ENCODE measurements around the gene CCL25. TPM values are rescaled to one million over a fixed set of nuclear protein-coding genes. Genes with fewer than 3 reads are reported as not detected.
A peak's percentile ranks its signal among the peaks of the same experiment; 100 is the strongest.

The CCL25 gene
- total RNA-seq, 1 experiment from 2014 or later, result not detected

GRCh38 chr19:8085598-8086408 is 33.2 kb downstream of the CCL25 start:
- ChIA-PET POLR2A (interaction anchor here (0.6 kb wide), 1 partner anchor 12 kb away, joined by 3 read pairs; no protein-coding TSS in a partner anchor), CTCF (interaction anchor here (0.6 kb wide), 1 partner anchor 178 kb away, joined by 4 read pairs; no protein-coding TSS in a partner anchor)
- H3K9me3 ChIP-seq, result no peaks in the 10 kb centered on the region; the same call in 1 of the 2 replicates
- DNase-seq, result peak; percentile 60 to 83
- intact Hi-C loops (cut with micrococcal nuclease; ENCODE audit: unreplicated experiment), result no loop called here
- H3K4me1 ChIP-seq, result peaks cover 21% of the 10 kb centered on the region
- H3K4me3 ChIP-seq (ENCODE audit: low read depth, low read length), result no peak overlapping the region
- no peaks in the 10 kb centered on the region for H3K27me3 Mint-ChIP-seq (ENCODE audit: insufficient read depth, unreplicated experiment)
- H3K9me3 Mint-ChIP-seq (ENCODE audit: unreplicated experiment), result no peaks in the 10 kb centered on the region
- peaks cover 14% of the 10 kb centered on the region for H3K4me1 Mint-ChIP-seq (ENCODE audit: low read depth, unreplicated experiment)
- H3K4me3 Mint-ChIP-seq (ENCODE audit: unreplicated experiment), result no peak overlapping the region
- no peaks in the 10 kb centered on the region for H3K36me3 Mint-ChIP-seq (ENCODE audit: insufficient read depth, unreplicated experiment)
- peak overlapping the region; percentile 14 for H3K27ac Mint-ChIP-seq (ENCODE audit: unreplicated experiment)
- no peaks in the 10 kb centered on the region for H3K27me3 ChIP-seq (replicated peaks; ENCODE audit: control insufficient read depth, insufficient read depth, low read length)
- no peaks in the 10 kb centered on the region; the same call in 1 of the 2 replicates for H3K36me3 ChIP-seq (ENCODE audit: control insufficient read depth, insufficient read depth, low read length)
- no peak for TF ChIP-seq CTCF (IDR thresholded peaks at IDR 0.05; ENCODE audit: insufficient read depth in 1 of 2, low read depth in 1 of 2, low read length in 1 of 2, severe bottlenecking in 1 of 2, unreplicated experiment in 1 of 2)
- no TSS peak for BruUV-seq (replicated peaks)

GRCh38 chr19:8086849-8087248 is 34.3 kb downstream of the CCL25 start:
- H3K27me3 Mint-ChIP-seq (ENCODE audit: insufficient read depth, unreplicated experiment), result no peaks in the 10 kb centered on the region
- peaks cover 14% of the 10 kb centered on the region for H3K4me1 Mint-ChIP-seq (ENCODE audit: low read depth, unreplicated experiment)
- no TSS peak for BruUV-seq (replicated peaks)
- Histone ChIP-seq H3K4me1 (peaks cover 10% of the 10 kb centered on the region), H3K4me3 (ENCODE audit: low read depth, low read length) (no peak overlapping the region), H3K9me3 (no peaks in the 10 kb centered on the region), H3K27me3 (replicated peaks; ENCODE audit: control insufficient read depth, insufficient read depth, low read length) (no peaks in the 10 kb centered on the region), H3K36me3 (ENCODE audit: control insufficient read depth, insufficient read depth, low read length) (no peaks in the 10 kb centered on the region; the same call in 1 of the 2 replicates)
- H3K27ac Mint-ChIP-seq (ENCODE audit: unreplicated experiment), result no peak overlapping the region
- POLR2A ChIA-PET, result no interaction called here
- intact Hi-C loops (cut with micrococcal nuclease; ENCODE audit: unreplicated experiment), result no loop called here
- H3K9me3 Mint-ChIP-seq (ENCODE audit: unreplicated experiment), result no peaks in the 10 kb centered on the region
- CTCF ChIA-PET, result no interaction called here
- peaks cover 4% of the 10 kb centered on the region for H3K36me3 Mint-ChIP-seq (ENCODE audit: insufficient read depth, unreplicated experiment)
- no peak for DNase-seq
- no peak overlapping the region for H3K4me3 Mint-ChIP-seq (ENCODE audit: unreplicated experiment)
- TF ChIP-seq CTCF (IDR thresholded peaks at IDR 0.05; ENCODE audit: insufficient read depth in 1 of 2, low read depth in 1 of 2, low read length in 1 of 2, severe bottlenecking in 1 of 2, unreplicated experiment in 1 of 2), result no peak

GRCh38 chr19:8087876-8088275 is 35.3 kb downstream of the CCL25 start:
- H3K36me3 Mint-ChIP-seq (ENCODE audit: insufficient read depth, unreplicated experiment), result peaks cover 4% of the 10 kb centered on the region
- POLR2A ChIA-PET, result no interaction called here
- H3K36me3 ChIP-seq (ENCODE audit: control insufficient read depth, insufficient read depth, low read length), result no peaks in the 10 kb centered on the region; the same call in 1 of the 2 replicates
- no peak overlapping the region for H3K4me3 Mint-ChIP-seq (ENCODE audit: unreplicated experiment)
- no peaks in the 10 kb centered on the region for H3K27me3 Mint-ChIP-seq (ENCODE audit: insufficient read depth, unreplicated experiment)
- no peaks in the 10 kb centered on the region for H3K27me3 ChIP-seq (replicated peaks; ENCODE audit: control insufficient read depth, insufficient read depth, low read length)
- H3K4me3 ChIP-seq (ENCODE audit: low read depth, low read length), result no peak overlapping the region
- no peak for DNase-seq
- no peak overlapping the region for H3K27ac Mint-ChIP-seq (ENCODE audit: unreplicated experiment)
- H3K9me3 ChIP-seq, result no peaks in the 10 kb centered on the region
- H3K9me3 Mint-ChIP-seq (ENCODE audit: unreplicated experiment), result no peaks in the 10 kb centered on the region
- H3K4me1 Mint-ChIP-seq (ENCODE audit: low read depth, unreplicated experiment), result peaks cover 5% of the 10 kb centered on the region
- no peak for TF ChIP-seq CTCF (IDR thresholded peaks at IDR 0.05; ENCODE audit: insufficient read depth in 1 of 2, low read depth in 1 of 2, low read length in 1 of 2, severe bottlenecking in 1 of 2, unreplicated experiment in 1 of 2)
- CTCF ChIA-PET, result no interaction called here
- intact Hi-C loops (cut with micrococcal nuclease; ENCODE audit: unreplicated experiment), result no loop called here
- H3K4me1 ChIP-seq, result peaks cover 6% of the 10 kb centered on the region
- BruUV-seq (replicated peaks), result no TSS peak

Data from Caco-2 (cell line).